ENCODE data around the gene NDFIP2.

NDFIP2 gene

DNA sequence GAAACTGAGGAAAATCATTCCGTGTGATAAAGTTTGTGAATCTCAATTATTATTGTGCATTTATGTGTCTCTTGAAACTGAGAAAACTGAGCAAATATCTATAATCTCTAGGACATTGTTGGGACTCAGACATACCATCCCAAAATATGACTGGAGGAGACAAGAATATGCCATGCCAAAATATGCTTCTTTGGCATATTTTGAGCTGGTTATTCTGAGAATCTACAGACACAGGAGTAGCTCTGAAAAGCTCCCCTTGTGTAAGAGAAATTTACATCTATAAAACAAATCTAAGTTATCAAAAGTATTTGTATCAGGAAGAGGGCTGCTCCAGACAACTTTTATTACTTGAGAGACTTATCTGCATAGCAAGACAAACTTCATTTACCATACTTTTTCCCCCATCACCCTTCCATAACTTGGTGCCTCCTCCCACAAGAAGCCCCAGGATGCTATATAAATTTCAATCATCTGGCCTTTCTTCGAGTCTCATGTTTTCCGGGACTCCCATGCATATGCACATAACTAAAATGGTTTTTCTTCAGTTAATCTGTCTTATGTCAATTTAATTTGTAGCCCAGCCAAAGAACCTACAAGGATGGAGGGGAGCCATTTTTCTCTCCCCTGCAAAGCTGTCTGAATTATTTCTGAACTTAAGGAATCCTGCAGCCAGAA lies 28.6 kb upstream of the NDFIP2 start:
- no peaks in the 10 kb centered on the region for H3K9me3 Mint-ChIP-seq
- H3K27ac Mint-ChIP-seq = peak overlapping the region; percentile 95
- H3K4me3 Mint-ChIP-seq = peak overlapping the region; percentile 31
- peaks cover 62% of the 10 kb centered on the region for H3K4me1 Mint-ChIP-seq
- no peaks in the 10 kb centered on the region for H3K36me3 Mint-ChIP-seq
- no peaks in the 10 kb centered on the region for H3K27me3 Mint-ChIP-seq

DNA sequence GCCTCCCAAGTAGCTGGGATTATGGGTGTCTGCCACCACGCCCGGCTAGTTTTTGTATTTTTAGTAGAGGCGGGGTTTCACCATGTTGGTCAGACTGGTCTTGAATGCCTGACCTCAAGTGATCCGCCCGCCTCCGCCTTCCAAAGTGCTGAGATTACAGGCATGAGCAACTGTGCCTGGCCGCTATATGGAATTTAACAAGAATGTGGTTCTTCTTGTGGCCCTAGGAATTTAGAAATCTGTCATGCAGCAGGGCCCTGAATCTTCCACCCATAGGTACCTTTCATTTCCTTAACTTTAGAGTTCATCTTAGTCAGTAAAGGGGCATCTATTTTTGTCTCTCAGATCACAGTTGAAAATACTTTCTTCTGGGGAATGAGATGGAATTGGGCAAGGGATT lies 25.6 kb upstream of the NDFIP2 start:
- no peaks in the 10 kb centered on the region for H3K36me3 Mint-ChIP-seq
- no peaks in the 10 kb centered on the region for H3K9me3 Mint-ChIP-seq
- H3K4me1 Mint-ChIP-seq = peaks cover 42% of the 10 kb centered on the region
- no peak overlapping the region for H3K27ac Mint-ChIP-seq
- H3K27me3 Mint-ChIP-seq = no peaks in the 10 kb centered on the region
- no peak overlapping the region for H3K4me3 Mint-ChIP-seq

GRCh38 chr13:79456051-79456450 lies 24.9 kb upstream of the NDFIP2 start:
- peaks cover 38% of the 10 kb centered on the region for H3K4me1 Mint-ChIP-seq
- no peaks in the 10 kb centered on the region for H3K27me3 Mint-ChIP-seq
- no peak overlapping the region for H3K27ac Mint-ChIP-seq
- H3K9me3 Mint-ChIP-seq = no peaks in the 10 kb centered on the region
- H3K4me3 Mint-ChIP-seq = no peak overlapping the region
- H3K36me3 Mint-ChIP-seq = no peaks in the 10 kb centered on the region

DNA sequence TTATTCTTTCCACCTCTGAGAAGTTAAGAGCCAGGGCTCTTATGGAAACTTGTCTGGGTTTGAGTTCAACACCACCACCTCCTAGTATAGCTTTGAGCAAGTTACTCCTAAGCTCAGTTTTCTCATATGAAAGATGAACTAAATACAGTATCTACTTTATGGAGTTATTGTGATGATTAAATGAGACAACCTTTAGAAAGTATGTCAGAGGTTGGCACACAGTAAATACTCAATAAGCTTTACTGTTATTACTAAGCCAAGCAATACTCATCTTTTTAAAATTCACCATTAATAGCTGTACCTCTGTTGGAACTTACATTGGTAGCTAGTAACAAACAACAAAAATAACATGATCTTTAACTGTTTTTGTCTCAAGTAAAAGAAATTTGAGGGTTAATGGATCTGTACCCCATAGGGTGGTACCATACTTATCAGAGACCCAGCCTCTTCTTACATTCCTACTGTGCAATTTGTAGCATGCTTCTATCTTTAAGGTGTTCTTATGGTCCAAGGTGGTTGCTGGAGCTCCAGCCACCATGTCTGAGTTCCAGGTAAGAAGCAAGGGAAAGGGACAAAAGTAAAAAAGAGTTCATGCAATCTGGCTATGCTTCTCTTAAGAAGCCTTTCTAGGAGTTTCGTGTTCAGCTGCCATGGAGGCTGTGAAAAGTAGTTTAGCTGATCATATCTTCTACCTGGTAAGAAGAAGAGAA lies 24.1 kb upstream of the NDFIP2 start:
- no peak overlapping the region for H3K4me3 Mint-ChIP-seq
- no peaks in the 10 kb centered on the region for H3K9me3 Mint-ChIP-seq
- peaks cover 33% of the 10 kb centered on the region for H3K4me1 Mint-ChIP-seq
- H3K27ac Mint-ChIP-seq = no peak overlapping the region
- no peaks in the 10 kb centered on the region for H3K36me3 Mint-ChIP-seq
- H3K27me3 Mint-ChIP-seq = no peaks in the 10 kb centered on the region

DNA sequence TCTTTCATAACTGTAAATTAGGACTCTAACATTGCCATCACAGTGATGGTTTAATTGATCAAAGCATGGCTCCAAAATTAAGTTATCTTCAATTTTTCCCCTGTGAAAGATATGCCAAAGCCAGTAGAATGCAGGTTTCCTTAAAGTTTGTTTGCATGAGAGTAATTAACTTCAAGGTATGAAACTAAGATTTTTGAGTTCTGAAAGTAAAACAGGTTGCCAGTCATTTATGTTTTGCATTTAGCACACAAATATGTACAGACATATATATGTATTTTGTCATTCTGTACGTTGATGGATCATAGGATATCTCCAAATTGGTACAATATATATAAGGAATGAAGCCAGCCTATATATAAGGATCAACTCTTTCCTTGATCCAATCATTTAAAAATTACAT lies 23.6 kb upstream of the NDFIP2 start:
- Mint-ChIP-seq H3K9me3 (no peaks in the 10 kb centered on the region), H3K36me3 (no peaks in the 10 kb centered on the region), H3K4me3 (no peak overlapping the region), H3K4me1 (peaks cover 27% of the 10 kb centered on the region), H3K27ac (no peak overlapping the region), H3K27me3 (no peaks in the 10 kb centered on the region)

GRCh38 chr13:79457948-79458347 lies 23.0 kb upstream of the NDFIP2 start:
- H3K4me3 Mint-ChIP-seq = no peak overlapping the region
- no peaks in the 10 kb centered on the region for H3K36me3 Mint-ChIP-seq
- H3K27me3 Mint-ChIP-seq = no peaks in the 10 kb centered on the region
- H3K4me1 Mint-ChIP-seq = peaks cover 22% of the 10 kb centered on the region
- H3K9me3 Mint-ChIP-seq = no peaks in the 10 kb centered on the region
- no peak overlapping the region for H3K27ac Mint-ChIP-seq

DNA sequence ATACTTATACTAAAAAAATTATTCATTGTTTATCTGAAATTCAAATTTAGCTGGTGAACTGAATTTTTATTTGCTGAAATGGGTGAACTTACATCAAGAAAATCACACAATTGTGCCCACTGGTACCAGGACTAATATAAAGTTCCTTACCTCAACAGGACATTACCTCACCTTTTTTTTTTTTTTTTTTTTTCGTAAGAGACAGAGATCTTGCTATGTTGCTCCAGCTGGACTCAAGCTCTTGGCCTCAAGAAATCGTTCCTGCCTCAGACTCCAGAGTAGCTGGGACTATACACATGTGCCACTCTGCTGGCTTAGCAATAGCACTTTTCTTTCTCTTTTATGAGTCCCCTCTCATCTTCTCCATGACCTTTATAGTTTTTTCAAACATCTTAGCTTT lies 22.5 kb upstream of the NDFIP2 start:
- no peaks in the 10 kb centered on the region for H3K36me3 Mint-ChIP-seq
- no peak overlapping the region for H3K4me3 Mint-ChIP-seq
- peaks cover 19% of the 10 kb centered on the region for H3K4me1 Mint-ChIP-seq
- no peaks in the 10 kb centered on the region for H3K9me3 Mint-ChIP-seq
- H3K27ac Mint-ChIP-seq = no peak overlapping the region
- H3K27me3 Mint-ChIP-seq = no peaks in the 10 kb centered on the region

GRCh38 chr13:79459906-79460305 lies 21.0 kb upstream of the NDFIP2 start:
- Mint-ChIP-seq H3K9me3 (no peaks in the 10 kb centered on the region), H3K4me1 (peaks cover 17% of the 10 kb centered on the region), H3K27ac (peak overlapping the region; percentile 72), H3K4me3 (no peak overlapping the region), H3K36me3 (no peaks in the 10 kb centered on the region), H3K27me3 (no peaks in the 10 kb centered on the region)

- Mint-ChIP-seq H3K36me3 (peaks cover 1% of the 10 kb centered on the region), H3K9me3 (no peaks in the 10 kb centered on the region), H3K27me3 (no peaks in the 10 kb centered on the region), H3K4me3 (no peak overlapping the region), H3K4me1 (peaks cover 11% of the 10 kb centered on the region), H3K27ac (no peak overlapping the region)
These were observed 18.1 kb upstream of the NDFIP2 start for GRCh38 chr13:79462895-79463294.

DNA sequence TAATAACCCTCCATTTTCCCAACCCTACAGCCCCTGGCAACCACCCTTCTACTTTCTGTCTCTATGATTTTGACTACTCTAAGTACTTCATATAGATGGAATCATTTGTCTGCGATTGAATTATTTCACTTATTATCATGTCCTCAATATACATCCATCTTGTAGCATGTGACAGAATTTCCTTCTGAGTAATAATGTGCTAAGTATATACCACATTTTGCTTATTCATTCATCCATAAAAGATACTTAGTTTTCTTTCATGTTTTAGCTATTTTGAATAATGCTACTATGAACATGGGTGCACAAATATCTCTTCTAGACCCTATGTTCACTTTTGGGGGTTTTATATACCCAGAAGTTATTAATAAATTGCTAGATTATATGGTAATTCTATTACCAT lies 17.4 kb upstream of the NDFIP2 start:
- Mint-ChIP-seq H3K36me3 (peaks cover 1% of the 10 kb centered on the region), H3K27ac (no peak overlapping the region), H3K9me3 (no peaks in the 10 kb centered on the region)

DNA sequence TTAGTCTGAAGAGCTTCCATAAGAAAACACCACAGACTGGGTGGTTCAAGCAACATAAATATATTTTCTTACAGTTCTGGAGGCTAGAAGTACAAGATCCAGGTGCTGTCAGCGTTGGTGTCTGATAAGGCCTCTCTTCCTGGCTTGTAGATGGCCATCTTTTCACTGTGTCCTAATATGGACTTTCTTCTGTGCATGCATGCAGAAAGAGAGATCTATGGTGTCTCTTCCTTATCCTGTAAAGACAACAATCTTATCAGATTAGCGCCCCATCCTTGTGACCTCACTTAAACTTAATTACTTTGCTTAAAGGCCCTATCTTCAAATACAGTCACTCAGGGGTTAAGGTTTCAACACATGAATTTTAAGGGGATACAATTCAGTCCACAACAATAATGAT lies 14.1 kb upstream of the NDFIP2 start:
- H3K9me3 Mint-ChIP-seq = no peaks in the 10 kb centered on the region
- peaks cover 1% of the 10 kb centered on the region for H3K36me3 Mint-ChIP-seq
- H3K27me3 Mint-ChIP-seq = peaks cover 1% of the 10 kb centered on the region
- peaks cover 10% of the 10 kb centered on the region for H3K4me1 Mint-ChIP-seq
- no peak overlapping the region for H3K27ac Mint-ChIP-seq
- no peak overlapping the region for H3K4me3 Mint-ChIP-seq

More for the DNA sequence above, 17.4 kb upstream of the NDFIP2 start:
- peaks cover 8% of the 10 kb centered on the region for H3K4me1 Mint-ChIP-seq
- no peaks in the 10 kb centered on the region for H3K27me3 Mint-ChIP-seq
- no peak overlapping the region for H3K4me3 Mint-ChIP-seq

DNA sequence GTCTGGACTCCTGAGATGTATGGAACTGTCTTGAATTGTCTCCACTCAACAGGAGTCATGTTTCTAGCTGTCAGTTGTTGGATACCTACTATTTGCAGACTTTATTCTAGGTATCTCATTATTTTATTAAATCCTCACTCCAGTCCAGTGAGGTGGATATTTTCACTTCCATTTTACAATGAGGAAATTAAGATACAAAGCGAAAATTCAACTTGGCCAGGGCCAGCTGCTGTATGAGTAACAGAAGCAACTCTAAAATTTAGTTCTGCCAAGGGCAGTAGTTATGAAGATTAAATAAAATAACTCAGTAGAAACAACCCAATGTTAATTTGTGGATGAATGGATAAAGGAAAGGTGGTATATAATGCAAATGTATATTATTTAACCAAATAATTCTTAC lies 12.6 kb upstream of the NDFIP2 start:
- Mint-ChIP-seq H3K4me3 (no peak overlapping the region), H3K27me3 (peaks cover 1% of the 10 kb centered on the region), H3K9me3 (no peaks in the 10 kb centered on the region), H3K4me1 (peaks cover 8% of the 10 kb centered on the region), H3K27ac (no peak overlapping the region), H3K36me3 (peaks cover 1% of the 10 kb centered on the region)

- Mint-ChIP-seq H3K27me3 (peaks cover 1% of the 10 kb centered on the region), H3K9me3 (no peaks in the 10 kb centered on the region), H3K36me3 (peaks cover 1% of the 10 kb centered on the region), H3K4me1 (peaks cover 5% of the 10 kb centered on the region), H3K27ac (no peak overlapping the region), H3K4me3 (no peak overlapping the region)
These were observed 12.1 kb upstream of the NDFIP2 start for GRCh38 chr13:79468819-79469218.

DNA sequence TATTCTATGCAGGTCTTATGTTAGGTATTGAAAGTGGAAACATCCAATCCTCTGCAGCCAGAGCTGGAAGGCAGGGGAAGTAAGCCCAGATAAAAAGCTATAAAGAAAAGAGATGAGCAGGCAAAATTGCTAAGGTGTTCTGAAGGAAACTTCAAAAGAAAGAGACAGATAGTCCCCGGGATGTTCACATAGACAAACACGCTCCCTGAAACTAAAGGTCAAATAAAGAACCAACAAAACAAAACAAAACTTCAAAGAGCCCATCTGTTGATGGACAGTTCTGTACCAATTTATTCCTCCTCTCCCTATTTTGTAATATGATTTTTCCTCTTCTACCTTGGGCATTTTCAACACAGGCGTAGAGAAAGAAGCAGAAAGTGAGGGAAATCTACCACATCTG lies 11.3 kb upstream of the NDFIP2 start:
- Mint-ChIP-seq H3K9me3 (no peaks in the 10 kb centered on the region), H3K4me1 (peaks cover 5% of the 10 kb centered on the region), H3K4me3 (no peak overlapping the region), H3K36me3 (peaks cover 1% of the 10 kb centered on the region), H3K27ac (peak overlapping the region; percentile 62), H3K27me3 (peaks cover 1% of the 10 kb centered on the region)

DNA sequence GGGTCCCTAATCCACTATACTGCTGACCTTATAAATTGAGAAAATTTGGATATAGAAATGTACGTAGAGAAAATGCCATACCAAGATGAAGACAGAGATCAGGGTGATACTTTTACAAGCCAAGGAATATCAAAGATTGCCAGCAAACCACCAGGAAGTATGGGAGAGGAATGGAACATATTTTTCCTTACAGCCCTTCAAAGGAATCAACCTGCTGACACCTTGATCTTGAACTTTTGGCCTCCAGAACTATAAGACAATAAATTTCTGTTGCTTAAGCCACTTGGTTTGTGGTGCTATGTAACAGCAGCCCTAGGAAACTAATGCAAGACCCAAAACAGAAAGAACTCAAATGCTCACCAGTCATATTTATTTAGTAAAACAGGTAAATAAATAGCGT lies 10.3 kb upstream of the NDFIP2 start:
- peaks cover 5% of the 10 kb centered on the region for H3K4me1 Mint-ChIP-seq
- H3K27me3 Mint-ChIP-seq = peaks cover 1% of the 10 kb centered on the region
- H3K9me3 Mint-ChIP-seq = no peaks in the 10 kb centered on the region
- H3K4me3 Mint-ChIP-seq = no peak overlapping the region
- peaks cover 1% of the 10 kb centered on the region for H3K36me3 Mint-ChIP-seq
- no peak overlapping the region for H3K27ac Mint-ChIP-seq

DNA sequence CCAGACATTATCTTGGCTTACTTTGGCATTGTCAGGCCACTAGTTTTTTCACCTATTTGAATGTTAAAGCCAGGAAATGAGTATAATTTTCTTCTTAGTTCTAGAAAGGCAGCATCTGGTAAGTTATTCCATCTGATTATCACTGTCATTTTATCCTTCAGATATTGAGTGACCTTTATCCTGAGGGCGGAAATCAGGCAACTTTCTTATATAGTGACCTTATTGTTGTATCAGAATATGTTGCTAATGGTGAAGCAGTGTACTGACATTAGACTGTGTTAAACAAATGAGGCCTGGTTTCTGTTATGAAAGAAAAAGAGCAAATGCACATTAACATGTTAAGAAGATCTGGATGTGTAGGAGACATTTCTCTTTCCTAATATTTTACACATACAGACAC lies 5.4 kb upstream of the NDFIP2 start:
- Mint-ChIP-seq H3K36me3 (no peaks in the 10 kb centered on the region), H3K27ac (no peak overlapping the region), H3K9me3 (no peaks in the 10 kb centered on the region), H3K4me1 (peaks cover 18% of the 10 kb centered on the region), H3K27me3 (no peaks in the 10 kb centered on the region), H3K4me3 (no peak overlapping the region)

DNA sequence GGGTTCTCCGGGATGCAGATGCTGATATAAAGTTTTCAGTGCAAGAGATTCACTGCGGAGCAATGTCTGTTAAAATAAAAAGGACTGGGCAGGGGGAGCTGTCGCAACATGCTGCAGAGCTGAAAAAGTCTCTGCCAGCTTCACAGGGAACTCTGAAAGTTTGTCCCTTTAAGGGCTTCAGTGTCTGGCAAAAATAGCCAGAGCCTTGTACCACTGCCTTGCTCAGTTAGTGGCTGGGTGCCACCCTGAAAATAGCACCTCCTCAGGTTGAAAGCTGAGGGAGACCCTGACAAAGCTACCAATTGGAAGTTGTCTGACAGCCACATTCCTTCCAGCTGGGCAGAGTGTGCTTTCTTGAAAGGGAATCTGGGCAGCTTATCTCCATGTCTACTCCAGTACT lies 3.0 kb upstream of the NDFIP2 start:
- H3K27me3 Mint-ChIP-seq = no peaks in the 10 kb centered on the region
- no peak overlapping the region for H3K4me3 Mint-ChIP-seq
- peaks cover 24% of the 10 kb centered on the region for H3K4me1 Mint-ChIP-seq
- H3K27ac Mint-ChIP-seq = no peak overlapping the region
- H3K9me3 Mint-ChIP-seq = no peaks in the 10 kb centered on the region
- H3K36me3 Mint-ChIP-seq = peaks cover 2% of the 10 kb centered on the region

Measured in activated naive CD4-positive, alpha-beta T cell treated with anti-CD3 and anti-CD28 coated beads, Interleukin-2, amount 50 U/mL, for 24 hours (primary cell).